CD4-positive, CD25-positive, alpha-beta regulatory T cell (primary cell): ENCODE results near the gene ILDR1. TPM values are rescaled to one million over a fixed set of nuclear protein-coding genes. Genes with fewer than 3 reads are reported as not detected.

Experiments
- ATAC-seq, 2 donors: fragments of 150-1000 bp; cut with Tn5 transposase; one replicate each; pipeline ENCODE4 v1.10.0; 2021; ENCODE audit warnings: low read depth in 2 of 2, moderate number of reproducible peaks in 2 of 2, moderate library complexity in 1 of 2
- DNase-seq, 3 donors: peaks; one replicate each; pipeline versions ENCODE4 v3.0.0 to v3.0.0-alpha.2; 2012 to 2022; ENCODE audit warnings: mixed read lengths in 1 of 3
- H3K27ac ChIP-seq: one replicate; pipeline ENCODE4 v1.7.0; 2013; ENCODE audit warnings: mild to moderate bottlenecking, low read length; ENCODE audit not compliant: insufficient read depth, poor library complexity, severe bottlenecking
- H3K27me3 ChIP-seq: one replicate; pipeline ENCODE4 v1.7.0; 2013; ENCODE audit warnings: low read length; ENCODE audit not compliant: control insufficient read depth, insufficient read depth
- H3K36me3 ChIP-seq: one replicate; pipeline ENCODE4 v1.7.0; 2013; ENCODE audit warnings: mild to moderate bottlenecking, low read length, moderate library complexity; ENCODE audit not compliant: control insufficient read depth, insufficient read depth
- H3K4me1 ChIP-seq: 2 replicates; pipeline ENCODE4 v1.7.0; 2013; ENCODE audit warnings: mild to moderate bottlenecking, low read length; ENCODE audit not compliant: insufficient read depth, control insufficient read depth, poor library complexity, severe bottlenecking
- H3K4me3 ChIP-seq: one replicate; pipeline ENCODE4 v1.7.0; 2013; ENCODE audit warnings: low read depth, mild to moderate bottlenecking, low read length, moderate library complexity
- H3K9me3 ChIP-seq, 2 experiments: 1 replicate in 1 of 2; 2 replicates in 1 of 2; pipeline ENCODE4 v1.7.0; 2013; ENCODE audit warnings: low read length in 2 of 2, mild to moderate bottlenecking in 1 of 2, moderate library complexity in 1 of 2; ENCODE audit not compliant: control insufficient read depth in 2 of 2
- H3K27ac Mint-ChIP-seq, 3 donors: one replicate each; pipeline ENCODE4 v1.8.0; 2020 to 2022; ENCODE audit warnings: mild to moderate bottlenecking in 3 of 3, mixed read lengths in 3 of 3, moderate library complexity in 2 of 3
- H3K27me3 Mint-ChIP-seq: one replicate; pipeline ENCODE4 v1.8.0; 2022; ENCODE audit warnings: mild to moderate bottlenecking, mixed read lengths
- H3K36me3 Mint-ChIP-seq: one replicate; pipeline ENCODE4 v1.8.0; 2020; ENCODE audit warnings: mixed read lengths
- H3K4me1 Mint-ChIP-seq, 4 donors: one replicate each; pipeline ENCODE4 v1.8.0; 2020 to 2022; ENCODE audit warnings: mixed read lengths in 4 of 4, mild to moderate bottlenecking in 1 of 4
- H3K4me3 Mint-ChIP-seq, 4 donors: one replicate each; pipeline ENCODE4 v1.8.0; 2020 to 2022; ENCODE audit warnings: mild to moderate bottlenecking in 4 of 4, mixed read lengths in 4 of 4, moderate library complexity in 3 of 4
- H3K9me3 Mint-ChIP-seq, 7 donors: one replicate each; pipeline ENCODE4 v1.8.0; 2020 to 2022; ENCODE audit warnings: mixed read lengths in 7 of 7, mild to moderate bottlenecking in 3 of 7, moderate library complexity in 2 of 7
- polyA plus RNA-seq, 4 donors: library from polyadenylated mRNA; unstranded; fragments of 300-500 nt; fragmentation: Illumina TruSeq; gene quantifications; one replicate each; pipeline ENCODE4 v1.2.3, GENCODE V29; 2021
- total RNA-seq: library from RNA; stranded (reverse); gene quantifications from one replicate; pipeline ENCODE4 v1.2.3, GENCODE V29; 2022

ILDR1 gene
- total and polyA plus RNA-seq, 5 donors from 2014 or later, result 0.21 to 0.39 TPM; not detected in 3

- peaks cover 10% of the 10 kb centered on the region for H3K27me3 Mint-ChIP-seq
- H3K9me3 Mint-ChIP-seq, result no peaks in the 10 kb centered on the region
- Histone ChIP-seq H3K4me1 (no peaks in the 10 kb centered on the region), H3K4me3 (no peak overlapping the region), H3K9me3 (no peaks in the 10 kb centered on the region), H3K27me3 (no peaks in the 10 kb centered on the region), H3K36me3 (no peaks in the 10 kb centered on the region), H3K27ac (no peak overlapping the region)
- no peaks in the 10 kb centered on the region for H3K36me3 Mint-ChIP-seq
- ATAC-seq (no peak), DNase-seq (no peak)
- H3K4me3 Mint-ChIP-seq, result no peak overlapping the region
- no peak overlapping the region for H3K27ac Mint-ChIP-seq
- H3K4me1 Mint-ChIP-seq, result peaks cover 0 to 4% (median 0%) of the 10 kb centered on the region in 4 donors
These were observed 17.9 kb downstream of the ILDR1 start for GRCh38 chr3:122004107-122004506.

- no peak for DNase-seq
- Mint-ChIP-seq H3K9me3 (no peaks in the 10 kb centered on the region), H3K4me1 (peaks cover 0 to 4% (median 0%) of the 10 kb centered on the region in 4 donors), H3K27ac (no peak overlapping the region), H3K27me3 (peaks cover 10% of the 10 kb centered on the region), H3K36me3 (no peaks in the 10 kb centered on the region), H3K4me3 (no peak overlapping the region)
- ATAC-seq, result no peak
- H3K36me3 ChIP-seq, result no peaks in the 10 kb centered on the region
- H3K27me3 ChIP-seq, result no peaks in the 10 kb centered on the region
- no peaks in the 10 kb centered on the region for H3K9me3 ChIP-seq
- H3K4me1 ChIP-seq, result no peaks in the 10 kb centered on the region
- no peak overlapping the region for H3K27ac ChIP-seq
- no peak overlapping the region for H3K4me3 ChIP-seq
These were observed 18.4 kb downstream of the ILDR1 start for GRCh38 chr3:122003606-122004005.

- Mint-ChIP-seq H3K27ac (no peak overlapping the region), H3K9me3 (peaks cover 0 to under 1% (median 0%) of the 10 kb centered on the region in 7 donors), H3K4me1 (peaks cover 0 to 4% (median under 1%) of the 10 kb centered on the region in 4 donors), H3K27me3 (peaks cover 10% of the 10 kb centered on the region), H3K36me3 (no peaks in the 10 kb centered on the region), H3K4me3 (no peak overlapping the region)
- ATAC-seq (no peak), DNase-seq (no peak)
- Histone ChIP-seq H3K36me3 (no peaks in the 10 kb centered on the region), H3K27me3 (no peaks in the 10 kb centered on the region), H3K27ac (no peak overlapping the region), H3K9me3 (no peaks in the 10 kb centered on the region), H3K4me3 (no peak overlapping the region), H3K4me1 (no peaks in the 10 kb centered on the region)
These were observed 18.9 kb downstream of the ILDR1 start for GRCh38 chr3:122003112-122003511.

- H3K4me3 ChIP-seq, result no peak overlapping the region
- no peak overlapping the region for H3K27ac ChIP-seq
- Mint-ChIP-seq H3K27me3 (peaks cover 10% of the 10 kb centered on the region), H3K9me3 (peaks cover 0 to 2% (median 0%) of the 10 kb centered on the region in 7 donors), H3K36me3 (no peaks in the 10 kb centered on the region), H3K4me3 (no peak overlapping the region), H3K27ac (no peak overlapping the region), H3K4me1 (peaks cover 0 to 4% (median 1%) of the 10 kb centered on the region in 4 donors)
- no peaks in the 10 kb centered on the region for H3K4me1 ChIP-seq
- no peaks in the 10 kb centered on the region for H3K36me3 ChIP-seq
- ATAC-seq (no peak), DNase-seq (no peak)
- H3K9me3 ChIP-seq, result no peaks in the 10 kb centered on the region
- no peaks in the 10 kb centered on the region for H3K27me3 ChIP-seq
These were observed 19.4 kb downstream of the ILDR1 start for GRCh38 chr3:122002611-122003010.

GRCh38 chr3:122001892-122002291 lies 20.2 kb downstream of the ILDR1 start:
- H3K4me3 ChIP-seq, result no peak overlapping the region
- H3K27me3 ChIP-seq, result no peaks in the 10 kb centered on the region
- Mint-ChIP-seq H3K9me3 (peaks cover 0 to 2% (median 0%) of the 10 kb centered on the region in 7 donors), H3K4me3 (no peak overlapping the region), H3K36me3 (no peaks in the 10 kb centered on the region), H3K27me3 (peaks cover 14% of the 10 kb centered on the region), H3K27ac (no peak overlapping the region), H3K4me1 (peaks cover 0 to 4% (median 1%) of the 10 kb centered on the region in 4 donors)
- DNase-seq (no peak), ATAC-seq (no peak)
- no peaks in the 10 kb centered on the region for H3K4me1 ChIP-seq
- H3K9me3 ChIP-seq, result no peaks in the 10 kb centered on the region
- H3K36me3 ChIP-seq, result no peaks in the 10 kb centered on the region
- H3K27ac ChIP-seq, result no peak overlapping the region

- H3K4me1 ChIP-seq, result no peaks in the 10 kb centered on the region
- DNase-seq (no peak), ATAC-seq (no peak)
- no peaks in the 10 kb centered on the region for H3K36me3 Mint-ChIP-seq
- H3K4me3 Mint-ChIP-seq, result no peak overlapping the region
- H3K36me3 ChIP-seq, result no peaks in the 10 kb centered on the region
- H3K4me3 ChIP-seq, result no peak overlapping the region
- H3K9me3 ChIP-seq, result no peaks in the 10 kb centered on the region
- H3K27ac Mint-ChIP-seq, result no peak overlapping the region
- H3K9me3 Mint-ChIP-seq, result peaks cover 0 to 2% (median 0%) of the 10 kb centered on the region in 7 donors
- peaks cover 0 to 4% (median 2%) of the 10 kb centered on the region in 4 donors for H3K4me1 Mint-ChIP-seq
- H3K27me3 Mint-ChIP-seq, result peaks cover 14% of the 10 kb centered on the region
- no peaks in the 10 kb centered on the region for H3K27me3 ChIP-seq
- no peak overlapping the region for H3K27ac ChIP-seq
These were observed 21.0 kb downstream of the ILDR1 start for GRCh38 chr3:122000936-122001605.

- H3K4me1 Mint-ChIP-seq, result peaks cover 2 to 6% (median 4%) of the 10 kb centered on the region in 4 donors
- Histone ChIP-seq H3K27me3 (no peaks in the 10 kb centered on the region), H3K36me3 (no peaks in the 10 kb centered on the region), H3K4me3 (no peak overlapping the region), H3K27ac (no peak overlapping the region), H3K9me3 (no peaks in the 10 kb centered on the region), H3K4me1 (no peaks in the 10 kb centered on the region)
- no peak for DNase-seq
- H3K36me3 Mint-ChIP-seq, result no peaks in the 10 kb centered on the region
- peaks cover 14% of the 10 kb centered on the region for H3K27me3 Mint-ChIP-seq
- no peak overlapping the region for H3K4me3 Mint-ChIP-seq
- H3K9me3 Mint-ChIP-seq, result peaks cover 0 to 2% (median 0%) of the 10 kb centered on the region in 7 donors
- ATAC-seq, result no peak
- H3K27ac Mint-ChIP-seq, result no peak overlapping the region
These were observed 22.1 kb downstream of the ILDR1 start for GRCh38 chr3:121999931-122000330.
